Urothelium cell line (cell line): ENCODE measurements around the gene DSCAM.

Source experiments
- DNase-seq: peaks from one replicate; pipeline ENCODE4 v3.0.0; 2011; ENCODE audit warnings: low spot score, mixed read lengths
- FAIRE-seq: peaks from 2 replicates; lab custom pipeline; 2011; peaks lifted over from hg19 to GRCh38; lab: Jason Lieb, UNC

Gene DSCAM

GRCh38 chr21:40566486-40566885, 280.5 kb downstream of the DSCAM start:
- no peak for FAIRE-seq
- no peak for DNase-seq

GRCh38 chr21:40564318-40564717, 282.6 kb downstream of the DSCAM start:
- DNase-seq (no peak), FAIRE-seq (no peak)

- FAIRE-seq (no peak), DNase-seq (no peak)
Measured at GRCh38 chr21:40563900-40564299, 283.1 kb downstream of the DSCAM start.

- FAIRE-seq (no peak), DNase-seq (no peak)
Measured at GRCh38 chr21:40562242-40563002, 284.5 kb downstream of the DSCAM start.

GRCh38 chr21:40556442-40556968, 290.5 kb downstream of the DSCAM start:
- FAIRE-seq (no peak), DNase-seq (no peak)

GRCh38 chr21:40555021-40555528, 291.9 kb downstream of the DSCAM start:
- FAIRE-seq = no peak
- DNase-seq = no peak

- DNase-seq = no peak
- no peak for FAIRE-seq
Measured at GRCh38 chr21:40553781-40554180, 293.2 kb downstream of the DSCAM start.

- no peak for FAIRE-seq
- DNase-seq = no peak
Measured at GRCh38 chr21:40547906-40548513, 298.9 kb downstream of the DSCAM start.

- no peak for FAIRE-seq
- DNase-seq = no peak
Measured at GRCh38 chr21:40546647-40547046, 300.3 kb downstream of the DSCAM start.

GRCh38 chr21:40540216-40540615, 306.7 kb downstream of the DSCAM start:
- DNase-seq (no peak), FAIRE-seq (no peak)

GRCh38 chr21:40534886-40535285, 312.1 kb downstream of the DSCAM start:
- FAIRE-seq = no peak
- DNase-seq = no peak

- FAIRE-seq (no peak), DNase-seq (peak; percentile 10)
Measured at GRCh38 chr21:40531431-40532110, 315.4 kb downstream of the DSCAM start.

GRCh38 chr21:40531016-40531415, 315.9 kb downstream of the DSCAM start:
- DNase-seq (no peak), FAIRE-seq (no peak)

- FAIRE-seq (no peak), DNase-seq (no peak)
Measured at GRCh38 chr21:40517646-40518045, 329.3 kb downstream of the DSCAM start.

GRCh38 chr21:40516335-40516734, 330.6 kb downstream of the DSCAM start:
- DNase-seq = no peak
- FAIRE-seq = no peak

- DNase-seq = no peak
- no peak for FAIRE-seq
Measured at GRCh38 chr21:40512590-40512989, 334.4 kb downstream of the DSCAM start.

GRCh38 chr21:40507978-40508377, 339.0 kb downstream of the DSCAM start:
- peak; percentile 16 for DNase-seq
- no peak for FAIRE-seq

GRCh38 chr21:40505681-40506080, 341.3 kb downstream of the DSCAM start:
- FAIRE-seq (no peak), DNase-seq (no peak)

GRCh38 chr21:40505244-40505643, 341.7 kb downstream of the DSCAM start:
- no peak for FAIRE-seq
- DNase-seq = no peak

GRCh38 chr21:40504825-40505224, 342.1 kb downstream of the DSCAM start:
- DNase-seq (no peak), FAIRE-seq (no peak)

- FAIRE-seq (no peak), DNase-seq (no peak)
Measured at GRCh38 chr21:40496116-40496515, 350.8 kb downstream of the DSCAM start.

- FAIRE-seq = no peak
- no peak for DNase-seq
Measured at GRCh38 chr21:40490408-40490807, 356.6 kb downstream of the DSCAM start.
